HG02852 (cell line): ENCODE results near the gene BARX1.

Experiments
- ATAC-seq: cut with Tn5 transposase; IDR thresholded peaks from one replicate; pipeline ENCODE4 v1.9.1; 2021; ENCODE audit warnings: mild to moderate bottlenecking, moderate library complexity; ENCODE audit not compliant: unreplicated experiment

BARX1 gene

DNA sequence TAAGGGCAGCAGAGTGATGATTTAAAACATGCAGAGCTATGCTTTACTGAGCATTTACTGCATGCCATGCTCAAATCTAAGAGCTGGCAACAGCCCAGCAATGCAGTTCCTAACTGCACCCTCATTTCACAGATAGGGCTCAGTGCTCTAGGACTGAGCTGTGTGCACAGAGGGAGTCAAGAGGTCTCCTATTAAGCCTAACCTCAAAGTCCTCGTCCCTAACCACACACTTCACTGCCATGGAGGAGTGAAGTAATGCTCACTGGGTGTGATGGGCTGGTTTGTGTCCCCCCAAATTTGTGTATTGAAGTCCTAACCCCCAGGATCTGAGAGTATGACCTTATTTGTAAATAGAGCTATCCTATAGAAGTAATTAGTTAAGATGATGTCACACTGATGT lies 25.9 kb downstream of the BARX1 start:
- ATAC-seq, result no peak

GRCh38 chr9:93922535-93922934 lies 32.6 kb downstream of the BARX1 start:
- ATAC-seq, result no peak

DNA sequence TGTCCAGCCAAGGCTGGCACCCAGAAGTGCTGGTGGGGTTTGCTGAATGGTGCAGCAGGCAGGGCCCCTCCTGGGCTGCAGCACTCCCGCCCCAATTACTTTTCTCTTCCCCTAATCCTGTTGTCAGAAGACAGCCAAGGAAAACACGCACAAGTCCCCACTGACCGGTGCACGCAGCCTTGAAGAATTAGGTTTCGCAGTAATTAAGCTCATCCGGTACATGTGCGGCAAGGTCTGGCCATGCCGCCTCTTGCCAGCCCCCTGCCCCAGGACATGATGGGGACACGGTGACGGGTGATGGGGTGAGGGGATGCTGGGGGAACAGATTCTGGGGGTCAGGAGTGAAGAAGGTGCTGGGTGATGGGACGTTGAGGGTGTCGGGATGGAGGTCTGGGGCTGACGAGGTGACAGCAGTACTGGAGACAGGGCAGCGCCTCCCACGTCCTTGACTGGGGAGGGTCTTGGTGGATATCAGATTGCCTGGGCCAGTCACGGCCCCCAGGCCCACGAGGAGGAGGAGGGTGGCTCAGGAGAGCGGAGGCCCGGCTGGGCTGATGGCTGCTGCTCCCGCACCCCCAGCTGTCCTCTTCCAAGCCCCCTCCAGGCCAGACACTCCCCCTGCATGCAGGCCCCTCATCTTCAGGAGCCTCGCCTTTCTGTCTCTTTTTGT lies 34.9 kb downstream of the BARX1 start:
- no peak for ATAC-seq

DNA sequence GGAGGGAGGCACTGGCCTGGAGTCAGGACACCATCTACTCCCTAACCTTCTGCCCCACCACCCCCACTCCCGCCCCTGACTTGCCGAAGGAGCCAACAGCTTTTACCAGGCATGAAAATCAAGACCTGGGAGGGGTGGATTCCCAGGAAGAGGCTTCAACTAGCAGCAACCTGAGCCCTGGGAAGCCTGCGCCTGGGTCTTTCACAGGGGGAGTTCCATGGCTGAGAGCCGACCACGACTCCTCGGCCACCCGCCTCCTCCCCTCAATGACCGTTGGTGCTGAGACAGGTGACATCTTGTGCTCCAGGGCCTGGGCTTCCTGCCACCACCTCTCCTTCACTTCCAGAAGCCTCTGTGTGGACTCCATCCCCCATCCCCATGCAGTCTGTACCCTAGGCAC lies 37.1 kb downstream of the BARX1 start:
- no peak for ATAC-seq

DNA sequence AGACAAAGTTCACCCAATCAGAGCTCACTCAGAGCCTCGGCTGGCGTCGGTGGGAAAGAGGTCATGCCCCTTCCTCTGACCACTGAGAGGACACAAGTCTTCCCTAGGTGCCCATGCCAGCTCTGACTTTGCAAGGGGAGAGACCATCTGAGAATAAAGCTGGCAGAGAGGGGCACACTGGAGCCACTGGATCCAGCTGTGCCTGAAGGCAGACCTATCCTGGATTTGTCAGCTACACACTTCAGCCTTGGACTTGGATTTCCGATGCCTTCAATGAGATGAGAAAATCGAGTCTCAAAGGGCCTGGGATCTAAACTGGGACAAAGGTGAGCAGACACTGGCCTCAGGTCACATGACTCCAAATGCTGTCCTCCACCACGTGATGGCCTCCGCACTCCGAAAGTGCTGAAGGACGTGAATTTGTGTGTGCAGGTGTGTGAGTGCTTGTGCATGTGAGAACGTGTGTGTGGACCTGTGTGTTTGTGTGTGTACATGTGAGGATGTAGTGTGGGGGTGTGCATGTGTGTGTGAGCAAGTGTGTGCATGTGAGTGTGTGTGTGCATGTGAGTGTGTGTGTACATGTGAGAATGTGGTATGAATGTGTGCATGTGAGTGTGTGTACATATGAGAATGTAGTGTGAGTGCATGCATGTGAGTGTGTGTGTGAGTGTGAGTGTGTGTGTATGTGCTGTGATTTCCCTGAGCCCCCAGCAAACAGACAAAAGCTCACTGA lies 37.9 kb downstream of the BARX1 start:
- ATAC-seq, result no peak

GRCh38 chr9:93916358-93916757 lies 38.8 kb downstream of the BARX1 start:
- ATAC-seq, result no peak

- ATAC-seq, result no peak
These were observed 43.2 kb downstream of the BARX1 start for GRCh38 chr9:93911801-93912554.

DNA sequence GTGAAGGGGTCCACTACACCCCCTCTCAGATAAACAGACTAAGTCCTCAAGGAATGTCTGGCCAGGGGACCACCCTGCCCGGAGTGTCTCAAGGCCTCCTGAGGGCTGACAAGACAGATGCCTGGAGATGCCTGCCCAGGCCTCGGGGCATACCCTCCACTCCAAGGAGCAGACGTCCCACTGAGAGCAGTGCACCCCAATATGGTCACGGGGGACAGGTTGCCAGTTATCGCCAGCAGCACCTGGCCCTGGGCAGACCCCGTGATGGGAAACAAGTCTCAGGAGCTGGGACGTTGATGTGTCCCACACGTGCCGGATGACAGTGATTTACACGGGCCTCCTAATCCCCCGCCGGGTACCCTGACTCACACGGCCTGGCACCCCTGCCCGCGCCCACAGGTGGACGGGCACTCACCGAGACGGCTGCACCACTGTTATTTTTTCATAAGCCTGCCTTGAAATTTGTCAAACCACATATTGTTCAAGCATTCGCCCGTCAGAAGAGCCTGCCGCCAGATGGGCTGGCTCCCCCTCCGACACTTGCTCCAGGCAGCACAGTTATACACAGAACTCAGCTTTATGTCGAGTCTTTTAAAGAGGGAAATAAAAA lies 43.9 kb downstream of the BARX1 start:
- ATAC-seq, result no peak

- no peak for ATAC-seq
These were observed 44.6 kb downstream of the BARX1 start for GRCh38 chr9:93910598-93910997.

DNA sequence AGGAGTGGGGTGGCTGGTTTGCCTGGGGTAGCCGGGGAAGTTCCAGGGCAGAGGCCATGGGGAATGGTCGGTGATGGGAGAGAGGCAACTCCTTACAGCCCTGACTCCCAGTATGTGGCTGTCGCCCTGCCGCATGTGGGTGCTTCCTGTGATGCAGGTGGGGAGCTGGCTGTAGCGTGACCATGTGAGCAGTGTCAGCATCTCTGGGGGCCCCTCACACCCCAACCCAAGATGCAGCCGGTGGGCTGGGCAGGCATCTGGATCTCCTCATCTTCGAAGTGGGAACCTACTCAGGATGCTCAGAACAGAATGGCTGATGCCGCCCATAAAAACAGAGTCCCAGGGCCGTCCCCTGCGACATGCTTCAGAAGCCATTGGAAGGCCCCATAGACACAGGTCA lies 45.0 kb downstream of the BARX1 start:
- ATAC-seq, result no peak

GRCh38 chr9:93909242-93909616 lies 45.9 kb downstream of the BARX1 start:
- no peak for ATAC-seq

- ATAC-seq, result no peak
These were observed 46.4 kb downstream of the BARX1 start for GRCh38 chr9:93908591-93909241.

GRCh38 chr9:93907551-93908199 lies 47.5 kb downstream of the BARX1 start:
- no peak for ATAC-seq

DNA sequence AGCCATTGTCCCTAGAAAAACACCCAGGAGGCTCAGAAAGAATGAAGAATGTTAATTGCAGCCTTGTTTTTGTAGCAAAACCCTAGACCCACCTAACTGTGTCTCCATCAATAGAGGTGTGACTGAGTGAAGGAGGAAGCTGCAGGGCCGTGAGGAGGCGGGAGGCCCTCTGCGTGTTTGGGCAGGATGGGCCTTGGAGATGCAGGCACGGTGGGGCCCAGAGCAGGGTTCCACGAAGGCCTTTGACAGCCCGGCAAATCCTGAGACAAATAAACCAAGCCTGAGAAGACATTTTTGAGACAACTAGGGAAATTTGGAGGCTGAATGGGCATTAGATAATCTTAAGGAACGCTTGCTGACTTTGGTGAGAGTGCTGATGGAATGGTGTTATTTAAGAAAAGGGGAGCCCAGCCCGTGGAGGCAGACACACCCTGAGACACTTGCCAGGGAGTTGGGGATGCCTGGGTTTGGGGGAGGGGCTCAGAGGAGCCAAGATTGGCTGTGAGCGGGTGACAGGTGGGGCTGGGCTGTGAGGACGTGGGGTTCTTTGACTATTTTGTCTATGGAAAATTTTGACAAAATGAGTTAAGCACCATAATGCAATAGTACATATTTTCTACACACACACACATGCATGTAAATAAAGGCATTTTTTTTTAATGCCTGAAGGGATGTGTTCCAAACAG lies 48.8 kb downstream of the BARX1 start:
- no peak for ATAC-seq

- no peak for ATAC-seq
These were observed 49.6 kb downstream of the BARX1 start for GRCh38 chr9:93905473-93906133.

DNA sequence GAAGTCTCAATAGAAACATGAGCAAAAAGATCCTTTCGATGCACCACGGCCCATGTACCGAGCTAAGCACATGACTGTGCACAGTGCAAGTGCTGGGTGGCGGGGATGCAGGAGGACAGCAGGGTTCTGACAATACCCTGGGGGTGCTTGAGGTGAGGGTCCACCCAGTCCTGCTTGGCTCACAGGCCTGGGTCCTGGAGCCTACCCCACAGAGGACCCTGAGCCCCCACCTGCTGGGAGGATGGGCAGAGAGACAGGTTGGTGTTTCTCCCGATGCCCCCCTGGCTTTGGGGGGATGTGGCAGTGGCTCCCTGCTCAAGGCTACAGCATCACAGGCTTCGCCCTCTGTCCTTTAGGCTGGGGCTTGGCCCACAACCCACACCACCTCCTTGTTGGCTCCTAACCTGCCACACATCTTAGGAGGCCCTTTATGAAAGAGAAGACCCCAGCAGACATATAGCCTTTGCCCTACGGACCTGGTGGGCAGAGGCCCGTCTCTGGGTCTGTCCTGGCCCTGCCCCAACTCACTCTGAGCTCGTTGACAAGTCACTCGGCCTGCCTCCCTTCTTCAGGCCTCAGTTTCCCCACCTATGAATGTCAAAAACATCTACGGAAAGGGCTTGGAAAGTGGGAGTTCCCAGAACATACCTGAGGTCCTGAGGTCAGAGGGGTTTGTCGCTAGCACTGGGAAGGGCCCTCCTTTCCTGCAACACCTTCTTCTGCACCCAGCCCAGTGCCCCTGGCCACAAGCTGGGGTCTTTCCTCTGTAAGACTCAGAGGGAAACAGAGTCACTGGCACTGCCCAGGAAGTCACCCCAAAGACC lies 50.3 kb downstream of the BARX1 start:
- ATAC-seq, result no peak

DNA sequence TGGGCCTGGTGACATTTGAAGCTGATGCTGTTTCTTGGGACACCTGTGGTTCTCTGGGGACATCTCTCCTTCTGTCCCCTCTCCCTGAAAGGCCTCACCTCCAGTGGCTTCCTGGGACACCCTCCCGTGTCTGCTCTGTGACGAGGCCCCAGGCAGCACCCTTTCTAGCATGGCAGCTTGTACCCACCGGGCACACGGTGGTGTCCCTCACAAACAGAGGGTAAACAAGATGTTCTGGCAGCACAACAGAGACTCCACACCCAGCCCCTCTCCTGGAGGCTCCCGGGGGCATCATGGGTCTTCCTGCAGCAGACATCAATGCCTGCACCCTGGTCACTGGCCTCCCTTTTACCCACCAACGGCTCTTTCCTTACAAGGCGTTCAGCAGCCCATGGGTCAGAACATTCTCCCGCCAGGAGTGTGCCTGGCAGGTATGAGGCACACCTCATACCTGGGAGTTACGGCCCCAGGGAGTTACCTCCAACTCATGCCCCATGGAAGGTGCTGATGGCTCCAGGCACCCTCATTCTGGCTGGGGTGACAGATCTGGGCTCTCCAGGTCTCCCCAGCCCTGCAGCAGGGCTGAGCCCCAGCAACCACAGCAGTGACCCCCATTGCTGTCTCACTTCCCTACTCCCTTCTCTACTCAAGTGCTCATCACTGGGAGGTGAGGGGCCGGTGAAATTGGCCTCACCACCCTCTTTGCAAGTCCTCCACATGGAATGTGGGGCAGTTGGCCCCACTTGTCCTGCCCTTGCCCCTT lies 51.1 kb downstream of the BARX1 start:
- ATAC-seq, result no peak
